SK-N-SH (cell line): ENCODE results near the gene YAF2. TPM values are rescaled to one million over a fixed set of nuclear protein-coding genes. Genes with fewer than 3 reads are reported as not detected.

Source experiments
- CTCF ChIA-PET: fragments of 300-600, 350-600 bp; formaldehyde crosslinking; extraction: SDS; loops from one replicate; lab custom pipeline; 2021; lab: Yijun Ruan, JAX
- POLR2A ChIA-PET: fragments of 350-600 bp; sonication (Branson Sonifier 250); formaldehyde crosslinking; extraction: SDS; loops from one replicate; lab custom pipeline; 2020; ENCODE audit warnings: antibody characterized with exemption, inconsistent platforms; lab: Yijun Ruan, JAX
- DNase-seq: peaks from one replicate; pipeline ENCODE4 v3.0.0; 2012
- H2AFZ ChIP-seq: fragments of 200-600 bp; sonication (generic); 2 replicates; pipeline ENCODE4 v1.8.1; 2016; ENCODE audit warnings: antibody characterized with exemption, mild to moderate bottlenecking, low read depth
- H3F3A ChIP-seq: fragments of 200-600 bp; sonication (generic); replicated peaks from 2 replicates; pipeline ENCODE3; 2016; ENCODE audit warnings: antibody characterized with exemption, mild to moderate bottlenecking; ENCODE audit not compliant: insufficient read depth
- H3K27ac ChIP-seq, 2 experiments: fragments of 200-500 bp in 1 of 2; fragments of 200-600 bp in 1 of 2; sonication (Bioruptor generic) in 1 of 2; sonication (generic), shearing (Covaris generic) in 1 of 2; 2 replicates each; pipeline versions ENCODE4 v1.5.1 to v1.6.1; 2014 to 2016; ENCODE audit warnings: low read depth in 2 of 2, inconsistent platforms in 1 of 2, low read length in 1 of 2, mild to moderate bottlenecking in 1 of 2, mixed read lengths in 1 of 2
- H3K27me3 ChIP-seq: fragments of 200-600 bp; sonication (generic), shearing (Covaris generic); 2 replicates; pipeline ENCODE4 v1.6.1; 2016; ENCODE audit warnings: mixed run types; ENCODE audit not compliant: insufficient read depth
- H3K36me3 ChIP-seq, 2 experiments: fragments of 200-500 bp in 1 of 2; fragments of 200-600 bp in 1 of 2; sonication (Bioruptor generic) in 1 of 2; sonication (generic) in 1 of 2; replicated peaks in 1 of 2; 2 replicates each; pipeline versions ENCODE3 to v1.5.1; 2014 to 2016; ENCODE audit warnings: low read length in 1 of 2, mild to moderate bottlenecking in 1 of 2; ENCODE audit not compliant: insufficient read depth in 2 of 2, control insufficient read depth in 1 of 2
- H3K4me1 ChIP-seq, 2 experiments: fragments of 200-500 bp in 1 of 2; fragments of 200-600 bp in 1 of 2; sonication (Bioruptor generic) in 1 of 2; sonication (generic), shearing (Covaris generic) in 1 of 2; 2 replicates each; pipeline versions ENCODE4 v1.5.1 to v1.6.1; 2014 to 2016; ENCODE audit warnings: low read depth in 1 of 2, low read length in 1 of 2, mixed run types in 1 of 2; ENCODE audit not compliant: insufficient read depth in 2 of 2, control insufficient read depth in 1 of 2
- H3K4me2 ChIP-seq: fragments of 200-600 bp; sonication (generic), shearing (Covaris generic); 2 replicates; pipeline ENCODE4 v1.6.1; 2017; ENCODE audit warnings: mixed run types
- H3K4me3 ChIP-seq, 2 experiments: fragments of 200-500 bp in 1 of 2; fragments of 200-600 bp in 1 of 2; sonication (Bioruptor generic) in 1 of 2; sonication (generic), shearing (Covaris generic) in 1 of 2; 2 replicates each; pipeline versions ENCODE4 v1.5.1 to v1.8.1; 2014 to 2016; ENCODE audit warnings: low read depth in 2 of 2, inconsistent platforms in 1 of 2, low read length in 1 of 2, mild to moderate bottlenecking in 1 of 2, mixed read lengths in 1 of 2, moderate library complexity in 1 of 2
- H3K79me2 ChIP-seq: fragments of 200-600 bp; sonication (generic); 2 replicates; pipeline ENCODE4 v1.8.1; 2017; ENCODE audit warnings: mild to moderate bottlenecking; ENCODE audit not compliant: insufficient read depth
- H3K9ac ChIP-seq: fragments of 200-600 bp; sonication (generic); 2 replicates; pipeline ENCODE4 v1.6.1; 2017; ENCODE audit warnings: mixed run types
- H3K9me2 ChIP-seq: fragments of 200-600 bp; sonication (generic); 2 replicates; pipeline ENCODE4 v1.6.1; 2017; ENCODE audit warnings: mixed run types
- H3K9me3 ChIP-seq: fragments of 200-600 bp; sonication (generic); 2 replicates; pipeline ENCODE4 v1.6.1; 2017; ENCODE audit warnings: mixed run types, mild to moderate bottlenecking, moderate library complexity
- H4K20me1 ChIP-seq: fragments of 200-600 bp; sonication (generic); 2 replicates; pipeline ENCODE4 v1.6.1; 2017; ENCODE audit warnings: mild to moderate bottlenecking, mixed run types; ENCODE audit not compliant: insufficient read depth
- ELF1 ChIP-seq: IDR thresholded peaks from 2 replicates; pipeline ENCODE4 v1.4.0; 2012
- EP300 ChIP-seq, 2 experiments: IDR thresholded peaks; 2 replicates each; pipeline versions ENCODE4 v1.4.0 to v1.6.1; 2012; ENCODE audit warnings: borderline replicate concordance in 1 of 2, low read depth in 1 of 2, low read length in 1 of 2
- EZH2phosphoT487 ChIP-seq: fragments of 200-600 bp; sonication (generic); IDR thresholded peaks from 2 replicates; pipeline ENCODE4 v1.6.1; 2017; ENCODE audit warnings: low read depth, mixed run types, mild to moderate bottlenecking, antibody characterized with exemption, moderate library complexity, borderline replicate concordance
- FOSL2 ChIP-seq: IDR thresholded peaks from 2 replicates; pipeline ENCODE4 v1.4.0; 2012; ENCODE audit warnings: low read depth, mild to moderate bottlenecking, moderate library complexity, borderline replicate concordance
- GATA2 ChIP-seq: sonication (generic); formaldehyde crosslinking; IDR thresholded peaks from 2 replicates; pipeline ENCODE4 v1.5.0; 2020; ENCODE audit warnings: mild to moderate bottlenecking, missing genetic modification reagents
- IRF3 ChIP-seq: fragments of 150-350 bp; IDR thresholded peaks from 2 replicates; pipeline ENCODE4 v1.6.1; 2016; ENCODE audit warnings: mild to moderate bottlenecking, low read depth, low read length
- MXI1 ChIP-seq: IDR thresholded peaks from 2 replicates; pipeline ENCODE4 v1.6.1; 2012; ENCODE audit warnings: mild to moderate bottlenecking, low read depth, low read length, improper control_type of control experiment
- POLR2AphosphoS5 ChIP-seq: IDR thresholded peaks from 2 replicates; pipeline ENCODE4 v1.6.1; 2012; ENCODE audit warnings: low read depth, low read length
- RCOR1 ChIP-seq: fragments of 150-350 bp; IDR thresholded peaks from 2 replicates; pipeline ENCODE4 v1.6.1; 2017; ENCODE audit warnings: antibody characterized with exemption, low read length
- RFX5 ChIP-seq: IDR thresholded peaks from 2 replicates; pipeline ENCODE4 v1.6.1; 2012; ENCODE audit warnings: mild to moderate bottlenecking, improper control_type of control experiment, low read length
- RXRA ChIP-seq: IDR thresholded peaks from 2 replicates; pipeline ENCODE4 v1.4.0; 2012; ENCODE audit warnings: low read depth, mild to moderate bottlenecking, borderline replicate concordance
- SMC3 ChIP-seq: IDR thresholded peaks from 2 replicates; pipeline ENCODE4 v1.6.1; 2012; ENCODE audit warnings: low read depth, low read length, improper control_type of control experiment
- TEAD4 ChIP-seq: IDR thresholded peaks from 2 replicates; pipeline ENCODE4 v1.4.0; 2012; ENCODE audit warnings: mild to moderate bottlenecking, borderline replicate concordance; ENCODE audit not compliant: insufficient read depth
- USF1 ChIP-seq: IDR thresholded peaks from 2 replicates; pipeline ENCODE4 v1.4.0; 2012; ENCODE audit warnings: low read depth, borderline replicate concordance
- USF2 ChIP-seq: fragments of 150-350 bp; IDR thresholded peaks from 2 replicates; pipeline ENCODE4 v1.6.1; 2017; ENCODE audit warnings: antibody characterized with exemption, low read length, low read depth, borderline replicate concordance
- YY1 ChIP-seq: IDR thresholded peaks from 2 replicates; pipeline ENCODE4 v1.4.0; 2012; ENCODE audit warnings: low read depth, mild to moderate bottlenecking
- WGBS: methylation state at CpG from one replicate; pipeline ENCODE4 v1.1.6; 2017; ENCODE audit warnings: low lambda C conversion rate; 5-methylcytosine and 5-hydroxymethylcytosine counted together
- polyA plus RNA-seq, 3 experiments: library from polyadenylated mRNA; depleted of rRNA; stranded (reverse); fragments of >200 nt; gene quantifications; 2 replicates each; pipeline ENCODE4 v1.2.3, GENCODE V29; 2012
- TF ChIP-seq, protein P1 (sequence below): IDR thresholded peaks from 2 replicates; pipeline ENCODE4 v1.4.0; 2012; ENCODE audit warnings: low read depth

Gene YAF2
- polyA plus RNA-seq, 1 of the 3 experiments (the other 2 are of a cell fraction): 5.3 TPM

- no peak overlapping the region for H3K27ac ChIP-seq
- H3K9me2 ChIP-seq: no peaks in the 10 kb centered on the region
- no peaks in the 10 kb centered on the region for H3K27me3 ChIP-seq
- H3K36me3 ChIP-seq: no peaks in the 10 kb centered on the region
- no peaks in the 10 kb centered on the region for H3K4me1 ChIP-seq
- no peak overlapping the region for H2AFZ ChIP-seq
- ChIA-PET POLR2A (no interaction called here), CTCF (no interaction called here)
- no peaks in the 10 kb centered on the region for H3K79me2 ChIP-seq
- no peak overlapping the region for H3K4me3 ChIP-seq
- TF ChIP-seq YY1 (no peak), GATA2 (CRISPR knock-in tag) (no peak), FOSL2 (no peak), SMC3 (no peak), USF1 (no peak), USF2 (no peak), EP300 (IDR thresholded peaks at IDR 0.05; ENCODE audit: borderline replicate concordance in 1 of 2, low read depth in 1 of 2, low read length in 1 of 2) (no peak), RFX5 (no peak)
- no peaks in the 10 kb centered on the region for H4K20me1 ChIP-seq
- no peak for DNase-seq
- H3K4me2 ChIP-seq: no peak overlapping the region
- H3K9me3 ChIP-seq: no peaks in the 10 kb centered on the region
- no peaks in the 10 kb centered on the region for H3F3A ChIP-seq
- WGBS: 88% methylated on average over 16 of the region's 17 CpGs
- no peak overlapping the region for H3K9ac ChIP-seq
Observed at GRCh38 chr12:42266579-42267230, 28.7 kb upstream of the YAF2 start.

DNA sequence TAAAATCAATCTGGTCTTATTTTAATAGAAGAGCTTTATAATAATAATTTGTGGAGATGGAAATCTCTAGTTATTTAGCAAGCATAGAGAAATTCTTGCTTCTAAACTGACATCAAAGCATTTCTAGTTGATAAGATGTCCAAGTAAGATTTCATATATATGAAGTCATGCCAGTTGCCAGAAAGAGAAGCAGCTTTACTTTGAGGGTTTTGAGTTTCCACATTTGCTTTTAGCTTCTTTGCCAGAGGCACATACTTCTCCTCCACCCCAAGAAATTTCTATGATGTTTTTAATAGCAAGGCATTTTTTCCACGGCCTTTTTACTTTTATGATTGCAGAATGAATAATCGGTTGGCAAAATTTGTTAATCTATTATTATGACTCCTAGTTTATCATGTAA, 24.2 kb upstream of the YAF2 start:
- Histone ChIP-seq H3K9me3 (no peaks in the 10 kb centered on the region), H3K9ac (no peak overlapping the region), H3K27me3 (no peaks in the 10 kb centered on the region), H3F3A (no peaks in the 10 kb centered on the region), H3K36me3 (no peaks in the 10 kb centered on the region), H3K79me2 (no peaks in the 10 kb centered on the region), H3K4me2 (no peak overlapping the region), H3K4me3 (no peak overlapping the region), H3K9me2 (no peaks in the 10 kb centered on the region), H4K20me1 (no peaks in the 10 kb centered on the region), H3K27ac (no peak overlapping the region), H2AFZ (no peak overlapping the region), H3K4me1 (no peaks in the 10 kb centered on the region)
- no peak for DNase-seq
- no peak for TF ChIP-seq IRF3
- TF ChIP-seq POLR2AphosphoS5: no peak
- TF ChIP-seq RCOR1: no peak
- TF ChIP-seq, protein P1, sequence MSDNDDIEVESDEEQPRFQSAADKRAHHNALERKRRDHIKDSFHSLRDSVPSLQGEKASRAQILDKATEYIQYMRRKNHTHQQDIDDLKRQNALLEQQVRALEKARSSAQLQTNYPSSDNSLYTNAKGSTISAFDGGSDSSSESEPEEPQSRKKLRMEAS: no peak
- TF ChIP-seq RFX5: no peak
- no peak for TF ChIP-seq ELF1
- TF ChIP-seq MXI1: no peak
- TF ChIP-seq EZH2phosphoT487: no peak
- TF ChIP-seq RXRA: no peak
- TF ChIP-seq TEAD4: no peak
- no peak for TF ChIP-seq SMC3
- TF ChIP-seq EP300 (IDR thresholded peaks at IDR 0.05; ENCODE audit: borderline replicate concordance in 1 of 2, low read depth in 1 of 2, low read length in 1 of 2): no peak
- no peak for TF ChIP-seq USF2
- no peak for TF ChIP-seq GATA2 (CRISPR knock-in tag)
- POLR2A ChIA-PET: no interaction called here
- CTCF ChIA-PET: no interaction called here
- 76% methylated on average over 2 of the region's 2 CpGs for WGBS
